Mesenchymal stem cell (in vitro differentiated cells and primary cell): ENCODE data around the gene TIMM17A.

Experiments
- DNase-seq: peaks from one replicate; pipeline ENCODE4 v3.0.0-alpha.2; 2013
- H2AFZ ChIP-seq: one replicate; pipeline ENCODE4 v1.6.1; 2013; ENCODE audit warnings: low read depth, mild to moderate bottlenecking, control low read depth, inconsistent platforms, low read length, moderate library complexity
- H2AK5ac ChIP-seq: 2 replicates; pipeline ENCODE4 v1.6.1; 2013; ENCODE audit warnings: low read length, moderate library complexity, mild to moderate bottlenecking, inconsistent platforms; ENCODE audit not compliant: severe bottlenecking
- H2BK120ac ChIP-seq: one replicate; pipeline ENCODE4 v1.6.1; 2013; ENCODE audit warnings: low read depth, mild to moderate bottlenecking, inconsistent platforms, low read length, moderate library complexity
- H2BK12ac ChIP-seq, 2 experiments: one replicate each; pipeline ENCODE4 v1.6.1; 2013; ENCODE audit warnings: inconsistent platforms in 2 of 2, low read length in 2 of 2, mild to moderate bottlenecking in 2 of 2, moderate library complexity in 2 of 2, control low read depth in 1 of 2
- H2BK15ac ChIP-seq: one replicate; pipeline ENCODE4 v1.6.1; 2013; ENCODE audit warnings: mild to moderate bottlenecking, low read depth, inconsistent platforms; ENCODE audit not compliant: poor library complexity, severe bottlenecking
- H2BK5ac ChIP-seq: 2 replicates; pipeline ENCODE4 v1.6.1; 2013; ENCODE audit warnings: low read depth, mild to moderate bottlenecking, low read length, control low read depth, inconsistent platforms; ENCODE audit not compliant: poor library complexity, severe bottlenecking
- H3K14ac ChIP-seq, 2 experiments: one replicate each; pipeline ENCODE4 v1.6.1; 2013; ENCODE audit warnings: inconsistent platforms in 2 of 2, low read length in 2 of 2, control low read depth in 1 of 2, mild to moderate bottlenecking in 1 of 2, moderate library complexity in 1 of 2
- H3K18ac ChIP-seq, 2 experiments: one replicate each; pipeline ENCODE4 v1.6.1; 2013; ENCODE audit warnings: inconsistent platforms in 2 of 2, low read length in 2 of 2, control low read depth in 1 of 2, low read depth in 1 of 2, mild to moderate bottlenecking in 1 of 2
- H3K23ac ChIP-seq, 2 experiments: one replicate each; pipeline ENCODE4 v1.6.1; 2013; ENCODE audit warnings: inconsistent platforms in 2 of 2, low read length in 2 of 2, mild to moderate bottlenecking in 2 of 2, moderate library complexity in 2 of 2, control low read depth in 1 of 2
- H3K27ac ChIP-seq: 2 replicates; pipeline ENCODE4 v1.5.1; 2013; ENCODE audit warnings: mild to moderate bottlenecking, moderate library complexity, low read length, control low read depth, inconsistent platforms; ENCODE audit not compliant: poor library complexity, severe bottlenecking
- H3K27me3 ChIP-seq, 2 experiments: 2 replicates each; pipeline versions ENCODE4 v1.6.1 to v1.7.0; 2013; ENCODE audit warnings: low read length in 2 of 2, mild to moderate bottlenecking in 2 of 2, moderate library complexity in 2 of 2, control low read depth in 1 of 2, inconsistent platforms in 1 of 2; ENCODE audit not compliant: control insufficient read depth in 1 of 2, insufficient read depth in 1 of 2
- H3K36me3 ChIP-seq, 2 experiments: 2 replicates each; pipeline versions ENCODE4 v1.6.1 to v1.7.0; 2013; ENCODE audit warnings: low read length in 2 of 2, control low read depth in 1 of 2, inconsistent platforms in 1 of 2, low read depth in 1 of 2, mild to moderate bottlenecking in 1 of 2; ENCODE audit not compliant: insufficient read depth in 2 of 2, control insufficient read depth in 1 of 2
- H3K4ac ChIP-seq, 2 experiments: one replicate each; pipeline ENCODE4 v1.6.1; 2013; ENCODE audit warnings: inconsistent platforms in 2 of 2, low read length in 2 of 2, mild to moderate bottlenecking in 2 of 2, moderate library complexity in 2 of 2, control low read depth in 1 of 2, low read depth in 1 of 2
- H3K4me1 ChIP-seq: 2 replicates; pipeline ENCODE4 v1.6.1; 2013; ENCODE audit warnings: low read depth, low read length, control low read depth; ENCODE audit not compliant: control insufficient read depth, insufficient read depth
- H3K4me2 ChIP-seq: 2 replicates; pipeline ENCODE4 v1.6.1; 2013; ENCODE audit warnings: low read length, mild to moderate bottlenecking, inconsistent platforms; ENCODE audit not compliant: poor library complexity, severe bottlenecking
- H3K4me3 ChIP-seq, 2 experiments: 2 replicates each; pipeline versions ENCODE4 v1.5.1 to v1.7.0; 2013; ENCODE audit warnings: low read length in 2 of 2, mild to moderate bottlenecking in 2 of 2, control low read depth in 1 of 2, low read depth in 1 of 2; ENCODE audit not compliant: insufficient read depth in 1 of 2
- H3K79me1 ChIP-seq: replicated peaks from 2 replicates; pipeline ENCODE4 v1.6.1; 2013; ENCODE audit warnings: mild to moderate bottlenecking, control low read depth, low read length, inconsistent platforms; ENCODE audit not compliant: poor library complexity, severe bottlenecking
- H3K9ac ChIP-seq: 2 replicates; pipeline ENCODE4 v1.7.0; 2013; ENCODE audit warnings: mild to moderate bottlenecking, low read length, moderate library complexity
- H3K9me3 ChIP-seq: 2 replicates; pipeline ENCODE4 v1.7.0; 2013; ENCODE audit warnings: mild to moderate bottlenecking, low read length; ENCODE audit not compliant: control insufficient read depth
- H4K8ac ChIP-seq: one replicate; pipeline ENCODE4 v1.6.1; 2013; ENCODE audit warnings: inconsistent platforms, mild to moderate bottlenecking, low read length, moderate library complexity
- H4K91ac ChIP-seq: one replicate; pipeline ENCODE4 v1.6.1; 2013; ENCODE audit warnings: mild to moderate bottlenecking, low read length, inconsistent platforms
- WGBS: methylation state at CpG from one replicate; pipeline ENCODE4 v1.1.7; 2013; ENCODE audit warnings: mixed read lengths; 5-methylcytosine and 5-hydroxymethylcytosine counted together

TIMM17A gene

DNA sequence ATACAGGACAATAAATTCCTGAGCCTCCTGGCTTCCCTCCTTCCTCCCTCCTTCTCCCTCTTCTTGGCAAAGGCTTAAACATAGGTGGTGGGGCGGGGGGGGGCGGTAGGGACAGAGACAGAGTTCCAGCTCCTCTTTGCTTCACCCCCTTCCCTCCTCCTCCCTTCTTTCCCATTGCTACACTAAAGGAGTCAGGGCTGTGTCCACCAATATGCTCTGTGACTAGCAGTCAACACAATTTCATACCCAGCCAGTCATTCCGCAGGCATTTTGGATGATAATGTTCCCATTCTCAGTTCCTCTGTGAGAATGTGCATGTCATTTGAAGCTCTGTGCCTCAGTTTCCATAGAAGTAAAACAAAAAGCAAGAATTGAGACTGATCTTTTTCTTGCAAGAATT lies 10.7 kb upstream of the TIMM17A start:
- no peaks in the 10 kb centered on the region for H3K79me1 ChIP-seq
- H3K9ac ChIP-seq, result peak overlapping the region; percentile 84
- H3K4me2 ChIP-seq, result no peak overlapping the region
- H3K36me3 ChIP-seq, result no peaks in the 10 kb centered on the region
- H3K4me1 ChIP-seq, result peaks cover 15% of the 10 kb centered on the region
- no peak overlapping the region for H2BK12ac ChIP-seq
- no peak overlapping the region for H2BK15ac ChIP-seq
- DNase-seq, result no peak
- no peak overlapping the region for H2BK120ac ChIP-seq
- H3K4me3 ChIP-seq, result peak overlapping the region in 1 of 2 experiments; percentile 85
- H3K4ac ChIP-seq, result no peak overlapping the region
- H3K27me3 ChIP-seq, result no peaks in the 10 kb centered on the region
- 37% methylated on average over 3 of the region's 3 CpGs for WGBS
- H3K18ac ChIP-seq, result no peak overlapping the region
- no peaks in the 10 kb centered on the region for H3K9me3 ChIP-seq
- no peak overlapping the region for H3K23ac ChIP-seq
- H4K8ac ChIP-seq, result no peak overlapping the region
- H3K27ac ChIP-seq, result no peak overlapping the region
- peak overlapping the region; percentile 14 for H4K91ac ChIP-seq
- H2AK5ac ChIP-seq, result no peak overlapping the region
- H2AFZ ChIP-seq, result no peak overlapping the region
- H2BK5ac ChIP-seq, result no peak overlapping the region
- no peak overlapping the region for H3K14ac ChIP-seq

DNA sequence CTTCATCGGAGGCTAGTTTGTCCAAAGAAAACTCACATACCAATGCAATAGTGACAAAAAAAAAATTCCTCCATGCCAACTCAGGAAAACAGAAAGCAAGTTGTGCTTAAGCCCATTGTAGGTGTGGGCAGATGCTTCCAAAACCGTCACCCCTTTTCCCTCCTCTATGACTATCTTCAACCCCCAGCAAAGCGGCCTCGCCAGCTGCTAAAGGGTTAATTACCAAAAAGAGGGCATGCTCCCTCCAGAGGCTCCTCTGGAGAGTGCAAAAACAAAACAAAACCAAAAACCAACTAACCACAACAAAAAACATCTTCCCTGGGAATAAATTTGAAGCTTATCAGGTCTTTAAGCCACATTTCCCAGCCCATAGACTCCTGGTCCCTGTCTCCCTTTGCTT lies 10.1 kb upstream of the TIMM17A start:
- peak; percentile 26 for DNase-seq
- Histone ChIP-seq H3K4me3 (peak overlapping the region in 1 of 2 experiments; percentile 85), H2BK15ac (no peak overlapping the region), H4K91ac (no peak overlapping the region), H4K8ac (no peak overlapping the region), H3K79me1 (no peaks in the 10 kb centered on the region), H3K23ac (no peak overlapping the region), H3K36me3 (no peaks in the 10 kb centered on the region), H3K27me3 (no peaks in the 10 kb centered on the region), H2AK5ac (peak overlapping the region; percentile 47), H3K4me1 (peaks cover 15% of the 10 kb centered on the region), H2BK120ac (no peak overlapping the region), H3K9ac (peak overlapping the region; percentile 84), H2BK12ac (peak overlapping the region in 1 of 2 experiments; percentile 48), H3K27ac (no peak overlapping the region), H2BK5ac (no peak overlapping the region), H3K4me2 (peak overlapping the region; percentile 37), H3K14ac (no peak overlapping the region), H3K9me3 (no peaks in the 10 kb centered on the region), H3K4ac (no peak overlapping the region), H3K18ac (peak overlapping the region in 1 of 2 experiments; percentile 24), H2AFZ (no peak overlapping the region)
- WGBS, result 45% methylated on average over 4 of the region's 4 CpGs

DNA sequence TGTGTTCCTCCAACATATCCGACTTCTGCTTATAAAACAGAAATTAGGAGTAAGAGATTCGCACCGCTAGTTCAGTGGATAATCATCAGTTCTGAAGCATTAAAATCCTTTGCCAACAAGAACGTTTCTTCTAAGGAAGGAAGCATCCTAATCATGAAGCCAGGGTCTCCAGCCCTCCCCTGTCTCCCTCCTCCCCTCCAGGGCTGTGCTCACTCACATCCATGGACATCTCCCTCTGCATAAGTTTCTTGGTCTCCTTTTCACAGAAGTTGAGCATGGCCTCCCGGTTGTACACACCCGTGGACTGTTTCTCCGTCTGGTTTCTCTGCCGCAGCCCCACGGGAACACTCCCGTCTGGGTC lies 9.5 kb upstream of the TIMM17A start:
- Histone ChIP-seq H3K4me1 (peaks cover 15% of the 10 kb centered on the region), H3K18ac (peak overlapping the region in 1 of 2 experiments; percentile 2), H2BK5ac (no peak overlapping the region), H3K27me3 (no peaks in the 10 kb centered on the region), H3K36me3 (no peaks in the 10 kb centered on the region), H3K23ac (no peak overlapping the region), H3K14ac (peak overlapping the region in 1 of 2 experiments; percentile 3), H3K9ac (peak overlapping the region; percentile 84), H4K91ac (peak overlapping the region; percentile 14), H3K4me3 (peak overlapping the region; percentile 31 to 85), H2BK120ac (peak overlapping the region; percentile 45), H3K4ac (peak overlapping the region in 1 of 2 experiments; percentile 84), H2BK12ac (peak overlapping the region in 1 of 2 experiments; percentile 91), H2AFZ (peak overlapping the region; percentile 76), H3K9me3 (no peaks in the 10 kb centered on the region), H2BK15ac (no peak overlapping the region), H3K4me2 (peak overlapping the region; percentile 30), H3K27ac (no peak overlapping the region), H4K8ac (peak overlapping the region; percentile 33), H2AK5ac (no peak overlapping the region), H3K79me1 (no peaks in the 10 kb centered on the region)
- 36% methylated on average over 10 of the region's 10 CpGs for WGBS
- DNase-seq, result peak; percentile 11

DNA sequence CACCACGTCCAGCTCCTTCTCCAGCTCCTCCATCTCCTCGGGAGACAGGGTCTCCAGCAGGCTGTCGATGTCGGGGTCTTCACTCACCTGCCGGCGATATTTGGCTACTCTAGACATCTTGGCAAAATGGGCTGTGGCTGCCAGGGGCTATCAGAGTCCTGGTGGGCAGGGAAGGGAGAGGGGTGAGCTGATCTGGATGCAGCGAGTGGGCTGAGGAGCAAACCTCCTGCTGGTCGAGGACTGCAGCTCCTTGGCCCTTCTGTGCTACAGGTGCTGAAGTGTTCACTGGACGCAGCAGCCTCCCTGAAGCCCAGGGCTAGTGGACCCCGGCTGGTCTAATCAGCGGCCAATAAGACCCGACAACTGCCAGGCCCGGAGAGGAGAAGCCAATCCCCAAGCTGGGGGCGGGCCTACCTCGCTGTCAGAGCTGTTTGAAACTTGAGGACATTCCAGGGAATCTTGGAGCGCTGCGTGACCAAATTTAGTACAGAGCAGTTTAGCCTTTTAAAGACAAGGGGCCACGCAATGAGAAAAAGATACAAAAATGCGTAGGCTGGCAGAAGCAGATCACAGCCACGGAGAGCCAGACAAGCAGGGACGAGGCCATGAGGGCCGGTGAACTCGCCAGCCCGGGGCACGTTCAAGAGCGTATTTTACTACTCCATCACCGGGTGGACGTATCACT lies 8.9 kb upstream of the TIMM17A start, which contains the start of gene LMOD1:
LMOD1 (minus strand) TSS at position 325 of the 685 bp plus-strand sequence; CDS start at position 117, 208 bp downstream.
- Histone ChIP-seq H2BK12ac (peak within 1 kb of the TSS; percentile 86 to 91), H3K18ac (peak within 1 kb of the TSS; percentile 81 to 84), H3K36me3 (no peaks in the 10 kb centered on the region), H2AK5ac (peak within 1 kb of the TSS; percentile 47), H3K27ac (peak within 1 kb of the TSS; percentile 81), H3K4me1 (peaks cover 14% of the 10 kb centered on the region), H3K79me1 (no peaks in the 10 kb centered on the region), H4K91ac (peak within 1 kb of the TSS; percentile 67), H3K4me2 (peak within 1 kb of the TSS; percentile 85), H2AFZ (peak within 1 kb of the TSS; percentile 76), H3K23ac (peak within 1 kb of the TSS; percentile 27 to 72), H3K4ac (peak within 1 kb of the TSS; percentile 36 to 93), H3K4me3 (peak within 1 kb of the TSS; percentile 31 to 85), H2BK15ac (no peak within 1 kb of the TSS), H2BK120ac (peak within 1 kb of the TSS; percentile 81), H3K9me3 (no peaks in the 10 kb centered on the region), H3K9ac (peak within 1 kb of the TSS; percentile 84), H3K14ac (peak within 1 kb of the TSS in 1 of 2 experiments; percentile 3), H2BK5ac (no peak within 1 kb of the TSS), H3K27me3 (no peaks in the 10 kb centered on the region), H4K8ac (peak within 1 kb of the TSS; percentile 69)
- DNase-seq, result peak; percentile 96
- 5% methylated on average over 26 of the region's 28 CpGs for WGBS
